PFSK-1 (cell line): ENCODE data around the gene TBCD.

Experiments
- POLR2AphosphoS5 ChIP-seq: IDR thresholded peaks from 2 replicates; pipeline ENCODE4 v1.6.1; 2012; ENCODE audit warnings: low read depth, mild to moderate bottlenecking, control low read depth, low read length, moderate library complexity
- REST ChIP-seq, 2 experiments: IDR thresholded peaks; 2 replicates each; pipeline versions ENCODE4 v1.6.1 to v1.8.0; 2011 to 2012; ENCODE audit warnings: low read depth in 2 of 2, low read length in 2 of 2, control low read depth in 1 of 2, inconsistent platforms in 1 of 2, mild to moderate bottlenecking in 1 of 2, moderate library complexity in 1 of 2; ENCODE audit not compliant: insufficient read depth in 1 of 2
- TAF1 ChIP-seq: IDR thresholded peaks from 2 replicates; pipeline ENCODE4 v1.6.1; 2012; ENCODE audit warnings: low read length, control low read depth, borderline replicate concordance; ENCODE audit not compliant: insufficient read depth

DNA sequence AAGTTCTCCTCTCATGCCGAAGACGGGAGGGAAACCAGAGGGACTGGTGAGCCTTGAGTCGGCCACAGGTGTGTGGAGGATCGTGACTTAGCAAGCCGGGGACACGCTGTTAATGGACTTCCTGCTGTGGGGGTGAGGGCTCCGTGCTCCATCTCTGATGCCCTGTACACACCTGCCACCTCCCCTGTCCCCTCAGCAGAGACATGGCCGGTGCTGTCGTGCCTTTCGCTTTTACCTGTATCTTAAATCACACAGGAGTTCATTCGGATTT, 163.8 kb downstream of the TBCD start:
- TF ChIP-seq POLR2AphosphoS5 = no peak
- TF ChIP-seq TAF1 = no peak
- TF ChIP-seq REST (IDR thresholded peaks at IDR 0.05; ENCODE audit: insufficient read depth in 1 of 2, low read depth in 2 of 2, low read length in 2 of 2) = no peak
